PC-3 (cell line): ENCODE results near the gene DENND10.

Experiments used
- CTCF ChIP-seq: fragments of 300-600 bp; sonication (generic); conservative IDR thresholded peaks from 2 replicates; pipeline ENCODE4 v1.5.1; 2017; ENCODE audit warnings: antibody characterized with exemption, low read depth, mild to moderate bottlenecking, low read length
- EZH2phosphoT487 ChIP-seq: fragments of 300-600 bp; sonication (generic); IDR thresholded peaks from 2 replicates; pipeline ENCODE4 v1.6.1; 2018; ENCODE audit warnings: mild to moderate bottlenecking, antibody characterized with exemption, low read length, borderline replicate concordance

GRCh38 chr10:119060107-119060506 is 43.8 kb upstream of the DENND10 start:
- TF ChIP-seq CTCF = no peak
- TF ChIP-seq EZH2phosphoT487 = no peak
